ENCODE results near the gene PRDX3. TPM values are rescaled to one million over a fixed set of nuclear protein-coding genes. Genes with fewer than 3 reads are reported as not detected.
A peak's percentile ranks its signal among the peaks of the same experiment; 100 is the strongest.

PRDX3 gene
- total and polyA plus RNA-seq, 2 of the 4 experiments (the other 2 are of a cell fraction), result 169 to 187 TPM

DNA sequence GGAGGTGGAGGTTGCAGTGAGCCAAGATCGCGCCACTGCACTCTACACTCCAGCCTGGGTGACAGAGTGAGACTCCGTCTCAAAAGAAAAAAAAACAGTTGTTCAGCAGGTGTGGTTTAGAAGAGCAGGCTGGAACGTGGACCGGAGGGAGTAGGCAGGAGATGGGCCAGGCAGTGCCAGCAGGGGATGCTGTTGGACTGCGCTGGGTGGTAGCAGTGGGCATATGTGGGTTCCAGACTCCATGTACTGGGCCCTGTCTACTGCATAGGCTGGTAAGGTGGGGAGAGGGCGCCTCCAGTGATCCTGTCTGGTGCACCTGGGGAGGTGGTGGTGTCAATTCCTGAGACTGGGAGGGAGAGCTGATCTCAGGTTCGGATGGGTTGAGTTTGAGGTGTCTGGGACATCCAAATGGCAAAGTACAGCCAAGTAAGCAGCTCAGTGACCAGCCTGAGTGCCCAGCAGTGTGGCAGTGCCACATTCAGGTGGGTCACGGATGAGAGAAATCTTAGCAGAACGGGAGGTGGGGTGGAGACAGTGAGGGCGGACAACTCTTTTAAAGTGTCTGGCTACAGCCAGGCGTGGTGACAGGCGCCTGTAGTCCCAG lies 39.0 kb downstream of the PRDX3 start (continued):
- TF ChIP-seq SMC3 (IDR thresholded peaks at IDR 0.05; ENCODE audit: low read depth, low read length), result peak; percentile 48

DNA sequence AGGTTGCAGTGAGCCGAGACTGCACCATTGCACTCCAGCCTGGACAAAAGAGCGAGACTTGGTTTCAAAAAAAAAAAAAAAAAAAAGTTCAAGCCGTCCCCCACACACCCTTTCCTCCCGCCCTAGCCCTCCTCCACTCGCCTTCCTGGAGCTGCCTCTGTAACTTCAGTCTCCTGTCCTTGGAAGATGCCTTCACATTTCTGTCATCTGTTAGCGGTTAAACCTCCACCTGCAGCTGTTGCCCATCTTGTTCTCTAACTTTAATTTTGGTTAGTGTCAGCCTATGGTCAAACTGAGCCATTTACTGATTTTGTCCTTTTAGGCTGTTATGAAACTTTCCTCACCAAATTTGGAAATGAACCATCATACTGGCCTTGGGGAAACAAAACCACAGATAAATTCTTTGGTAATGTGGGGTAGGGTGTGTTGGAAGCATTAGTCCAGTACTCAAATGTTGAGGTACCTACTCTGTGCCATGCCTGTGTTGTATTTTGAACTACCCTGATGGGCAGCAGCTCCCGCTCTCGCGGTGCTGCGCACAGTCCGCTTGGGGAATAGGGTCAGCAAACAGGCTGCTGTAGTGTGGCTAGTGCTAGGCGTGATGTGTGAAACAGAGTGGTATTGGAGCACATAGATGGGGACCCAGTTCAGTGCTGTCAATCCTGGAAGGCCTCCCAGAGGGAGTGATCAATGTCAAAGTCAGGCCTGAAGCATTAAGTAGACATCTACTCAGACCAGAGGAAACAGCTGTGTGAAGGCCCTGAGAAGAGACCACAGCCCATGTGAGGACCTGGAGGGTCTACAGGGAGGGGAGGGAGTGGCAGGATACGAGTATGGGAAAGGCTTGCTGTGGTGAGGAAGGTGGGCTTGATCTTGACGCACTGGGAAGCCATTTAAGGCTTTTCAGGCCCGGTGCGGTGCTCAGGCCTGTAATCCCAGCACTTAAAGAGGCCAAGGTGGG lies 40.0 kb downstream of the PRDX3 start:
- Histone ChIP-seq H2BK15ac (ENCODE audit: low read depth, low read length) (no peak overlapping the region), H4K8ac (ENCODE audit: low read depth in 2 of 2, low read length in 2 of 2) (0 out of 4 replicates have a peak overlapping the region, but pooled peaks of 1 of the 2 experiments have one; percentile 2), H3K18ac (ENCODE audit: low read depth, low read length) (peak overlapping the region; percentile 4; the same call in 1 of the 2 replicates), H3K4ac (ENCODE audit: low read depth, low read length) (peak overlapping the region; percentile 69), H3K9me1 (ENCODE audit: insufficient read depth, low read length) (peaks cover 9% of the 10 kb centered on the region; the same call in 1 of the 2 replicates), H4K5ac (ENCODE audit: low read depth, low read length) (no peak overlapping the region), H2BK120ac (ENCODE audit: low read depth, low read length) (peak overlapping the region; percentile 36; the same call in 1 of the 2 replicates), H3K4me3 (ENCODE audit: insufficient read depth, low read depth, low read length) (no peak overlapping the region), H2AFZ (replicated peaks; ENCODE audit: low read length, poor library complexity) (peak overlapping the region; percentile 66), H3K79me1 (ENCODE audit: low read depth in 1 of 2, low read length in 2 of 2) (peaks cover 2 to 15% of the 10 kb centered on the region in 2 experiments; a peak in 3 of 4 replicates), H2BK5ac (ENCODE audit: low read depth, low read length, poor library complexity, severe bottlenecking) (peak overlapping the region; percentile 35), H3K4me1 (ENCODE audit: control insufficient read depth, insufficient read depth, low read length) (peaks cover 4% of the 10 kb centered on the region; the same call in 1 of the 2 replicates), H3K36me3 (ENCODE audit: control insufficient read depth, insufficient read depth, low read length) (peaks cover 9% of the 10 kb centered on the region; the same call in 1 of the 2 replicates), H4K20me1 (ENCODE audit: insufficient read depth, low read length) (no peaks in the 10 kb centered on the region), H3K27ac (ENCODE audit: insufficient read depth, low read length) (no peak overlapping the region), H3K27me3 (ENCODE audit: control insufficient read depth, insufficient read depth, low read length) (no peaks in the 10 kb centered on the region), H3K14ac (replicated peaks; ENCODE audit: low read depth, low read length) (0 out of 2 replicates have a peak overlapping the region, but pooled peaks have one; percentile 0), H2AK9ac (replicated peaks; ENCODE audit: low read depth, low read length, poor library complexity) (peak overlapping the region; percentile 39), H3K9me3 (ENCODE audit: control insufficient read depth, insufficient read depth, low read length) (no peaks in the 10 kb centered on the region), H3K56ac (ENCODE audit: extremely low read depth, insufficient read depth, low read length) (no peak overlapping the region), H4K91ac (ENCODE audit: insufficient read depth, low read depth, low read length) (peak overlapping the region; percentile 41; the same call in 1 of the 2 replicates), H3K9ac (ENCODE audit: low read depth, low read length) (no peak overlapping the region), H2AK5ac (ENCODE audit: low read depth, low read length) (peak overlapping the region; percentile 70; the same call in 1 of the 2 replicates), H2BK20ac (ENCODE audit: low read depth, low read length) (peak overlapping the region; percentile 66; the same call in 1 of the 2 replicates), H3K4me2 (ENCODE audit: low read depth, low read length) (no peak overlapping the region), H3K23ac (ENCODE audit: low read depth, low read length) (peak overlapping the region; percentile 20)
- POLR2A ChIA-PET (ENCODE audit: unreplicated experiment), result interaction anchor here (0.6 kb wide), 1 partner anchor 51 kb away, joined by 23 read pairs; no protein-coding TSS in a partner anchor
- intact Hi-C loops (cut with micrococcal nuclease) (loop anchor here (5.0 kb wide), 1 partner anchor 309 kb away; no protein-coding TSS in a partner anchor), dilution Hi-C loops (cut with HindIII; ENCODE audit: low sequenced_read_pairs, unreplicated experiment) (no loop called here), in situ Hi-C loops (cut with MboI; ENCODE audit: low sequenced_read_pairs) (no loop called here)
- WGBS, 2 experiments (ENCODE audit: extremely low coverage in 2 of 2, insufficient read length in 1 of 2), result 93% methylated on average over 6 of the region's 16 CpGs; no CpG with 5 or more reads in 1 of the 2 experiments
- no peak for DNase-seq
- no peak for ATAC-seq (ENCODE audit: low read depth)
- CTCF ChIA-PET, result interaction anchor here (0.6 kb wide), 1 partner anchor 29 kb away, joined by 7 read pairs; no protein-coding TSS in a partner anchor
- no TSS peak for BruUV-seq (replicated peaks)
- TF ChIP-seq RFX5 (IDR thresholded peaks at IDR 0.05; ENCODE audit: low read depth, low read length), result no peak
- TF ChIP-seq SMC3 (IDR thresholded peaks at IDR 0.05; ENCODE audit: low read depth, low read length), result no peak
- TF ChIP-seq RCOR1 (IDR thresholded peaks at IDR 0.05; ENCODE audit: insufficient replicate concordance, low read length), result no peak
- no peak for TF ChIP-seq CEBPB (IDR thresholded peaks at IDR 0.05; ENCODE audit: low read depth, low read length)
